HepG2 (cell line): ENCODE data around the gene SRSF7.
"Not testable (repeated sequence)": the region's sequence is repeated elsewhere in the genome, so short reads cannot be mapped to it uniquely, and the experiment has no call there.

ENCODE experiments used
- FOXP1 ChIP-seq, 2 experiments: fragments of 450-650 bp in 1 of 2; IDR thresholded peaks; 2 replicates each; pipeline ENCODE4 v1.6.1; 2017 to 2018; ENCODE audit warnings: antibody characterized with exemption in 1 of 2
- YY1 ChIP-seq: IDR thresholded peaks from 2 replicates; pipeline ENCODE4 v1.6.1; 2011; ENCODE audit warnings: low read length, low read depth, moderate library complexity, mild to moderate bottlenecking; ENCODE audit not compliant: insufficient read depth, insufficient replicate concordance
- ZNF274 ChIP-seq: sonication (generic); formaldehyde crosslinking; IDR thresholded peaks from 2 replicates; pipeline ENCODE4 v1.5.1; 2020; ENCODE audit warnings: mild to moderate bottlenecking, missing genetic modification reagents
- TF ChIP-seq, protein P1 (sequence below): sonication (generic); formaldehyde crosslinking; IDR thresholded peaks from 2 replicates; pipeline ENCODE4 v1.4.0; 2020; ENCODE audit warnings: low read depth, missing genetic modification reagents
- TF ChIP-seq, protein P2 (sequence below): IDR thresholded peaks from 2 replicates; pipeline ENCODE4 v1.6.1; 2016; ENCODE audit warnings: low read depth, borderline replicate concordance

DNA sequence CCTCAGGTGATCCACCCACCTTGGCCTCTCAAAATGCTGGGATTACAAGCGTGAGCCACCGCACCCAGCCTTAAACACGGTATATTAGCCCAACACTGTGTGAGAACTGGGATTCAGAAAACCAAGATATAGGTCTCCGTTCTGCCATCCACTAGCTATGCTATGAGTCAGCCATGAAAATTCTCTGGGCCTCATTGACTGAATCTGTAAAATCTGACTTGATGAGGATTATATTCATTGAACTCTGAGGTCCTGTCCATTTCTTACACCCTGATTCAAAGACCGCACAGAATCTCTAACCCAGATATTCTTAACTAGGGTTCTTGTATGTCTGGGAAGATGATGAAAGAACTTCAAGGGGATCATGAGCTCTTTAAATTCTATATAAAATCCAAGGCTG, 47.8 kb downstream of the SRSF7 start:
- not testable (repeated sequence) for TF ChIP-seq ZNF274 (CRISPR knock-in tag); YY1; FOXP1 (IDR thresholded peaks at IDR 0.05); FOXP1 (CRISPR knock-in tag; IDR thresholded peaks at IDR 0.05)
- TF ChIP-seq, protein P1, sequence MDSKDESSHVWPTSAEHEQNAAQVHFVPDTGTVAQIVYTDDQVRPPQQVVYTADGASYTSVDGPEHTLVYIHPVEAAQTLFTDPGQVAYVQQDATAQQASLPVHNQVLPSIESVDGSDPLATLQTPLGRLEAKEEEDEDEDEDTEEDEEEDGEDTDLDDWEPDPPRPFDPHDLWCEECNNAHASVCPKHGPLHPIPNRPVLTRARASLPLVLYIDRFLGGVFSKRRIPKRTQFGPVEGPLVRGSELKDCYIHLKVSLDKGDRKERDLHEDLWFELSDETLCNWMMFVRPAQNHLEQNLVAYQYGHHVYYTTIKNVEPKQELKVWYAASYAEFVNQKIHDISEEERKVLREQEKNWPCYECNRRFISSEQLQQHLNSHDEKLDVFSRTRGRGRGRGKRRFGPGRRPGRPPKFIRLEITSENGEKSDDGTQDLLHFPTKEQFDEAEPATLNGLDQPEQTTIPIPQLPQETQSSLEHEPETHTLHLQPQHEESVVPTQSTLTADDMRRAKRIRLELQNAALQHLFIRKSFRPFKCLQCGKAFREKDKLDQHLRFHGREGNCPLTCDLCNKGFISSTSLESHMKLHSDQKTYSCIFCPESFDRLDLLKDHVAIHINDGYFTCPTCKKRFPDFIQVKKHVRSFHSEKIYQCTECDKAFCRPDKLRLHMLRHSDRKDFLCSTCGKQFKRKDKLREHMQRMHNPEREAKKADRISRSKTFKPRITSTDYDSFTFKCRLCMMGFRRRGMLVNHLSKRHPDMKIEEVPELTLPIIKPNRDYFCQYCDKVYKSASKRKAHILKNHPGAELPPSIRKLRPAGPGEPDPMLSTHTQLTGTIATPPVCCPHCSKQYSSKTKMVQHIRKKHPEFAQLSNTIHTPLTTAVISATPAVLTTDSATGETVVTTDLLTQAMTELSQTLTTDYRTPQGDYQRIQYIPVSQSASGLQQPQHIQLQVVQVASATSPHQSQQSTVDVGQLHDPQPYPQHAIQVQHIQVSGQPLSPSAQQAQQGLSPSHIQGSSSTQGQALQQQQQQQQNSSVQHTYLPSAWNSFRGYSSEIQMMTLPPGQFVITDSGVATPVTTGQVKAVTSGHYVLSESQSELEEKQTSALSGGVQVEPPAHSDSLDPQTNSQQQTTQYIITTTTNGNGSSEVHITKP (CRISPR knock-in tag): not testable (repeated sequence)
- TF ChIP-seq, protein P2, sequence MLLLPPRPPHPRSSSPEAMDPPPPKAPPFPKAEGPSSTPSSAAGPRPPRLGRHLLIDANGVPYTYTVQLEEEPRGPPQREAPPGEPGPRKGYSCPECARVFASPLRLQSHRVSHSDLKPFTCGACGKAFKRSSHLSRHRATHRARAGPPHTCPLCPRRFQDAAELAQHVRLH (CRISPR knock-in tag): not testable (repeated sequence)
